ENCODE data around the gene SIPA1L3. TPM values are rescaled to one million over a fixed set of nuclear protein-coding genes. Genes with fewer than 3 reads are reported as not detected.

The SIPA1L3 gene
- total RNA-seq, 1 experiment from 2014 or later: 19.9 TPM

GRCh38 chr19:38158730-38159129, 251.7 kb downstream of the SIPA1L3 start:
- Histone ChIP-seq H3K4me1 (ENCODE audit: insufficient read depth, low read length, poor library complexity, severe bottlenecking) (no peaks in the 10 kb centered on the region), H3K27ac (ENCODE audit: low read depth, low read length, poor library complexity, severe bottlenecking) (no peak overlapping the region), H3K27me3 (replicated peaks; ENCODE audit: insufficient read depth, low read depth, low read length, poor library complexity) (no peaks in the 10 kb centered on the region), H3K9me3 (ENCODE audit: low read depth, low read length, poor library complexity, severe bottlenecking) (no peaks in the 10 kb centered on the region), H3K36me3 (ENCODE audit: insufficient read depth, low read length, poor library complexity, severe bottlenecking) (no peaks in the 10 kb centered on the region), H3K4me3 (ENCODE audit: low read depth, low read length, poor library complexity, severe bottlenecking) (no peak overlapping the region)
- BruUV-seq (replicated peaks): no TSS peak
- ChIA-PET CTCF (no interaction called here), POLR2A (ENCODE audit: low non-redundant PET) (no interaction called here)
- intact Hi-C loops (cut with micrococcal nuclease; ENCODE audit: unreplicated experiment): no loop called here
- TF ChIP-seq, protein P1, sequence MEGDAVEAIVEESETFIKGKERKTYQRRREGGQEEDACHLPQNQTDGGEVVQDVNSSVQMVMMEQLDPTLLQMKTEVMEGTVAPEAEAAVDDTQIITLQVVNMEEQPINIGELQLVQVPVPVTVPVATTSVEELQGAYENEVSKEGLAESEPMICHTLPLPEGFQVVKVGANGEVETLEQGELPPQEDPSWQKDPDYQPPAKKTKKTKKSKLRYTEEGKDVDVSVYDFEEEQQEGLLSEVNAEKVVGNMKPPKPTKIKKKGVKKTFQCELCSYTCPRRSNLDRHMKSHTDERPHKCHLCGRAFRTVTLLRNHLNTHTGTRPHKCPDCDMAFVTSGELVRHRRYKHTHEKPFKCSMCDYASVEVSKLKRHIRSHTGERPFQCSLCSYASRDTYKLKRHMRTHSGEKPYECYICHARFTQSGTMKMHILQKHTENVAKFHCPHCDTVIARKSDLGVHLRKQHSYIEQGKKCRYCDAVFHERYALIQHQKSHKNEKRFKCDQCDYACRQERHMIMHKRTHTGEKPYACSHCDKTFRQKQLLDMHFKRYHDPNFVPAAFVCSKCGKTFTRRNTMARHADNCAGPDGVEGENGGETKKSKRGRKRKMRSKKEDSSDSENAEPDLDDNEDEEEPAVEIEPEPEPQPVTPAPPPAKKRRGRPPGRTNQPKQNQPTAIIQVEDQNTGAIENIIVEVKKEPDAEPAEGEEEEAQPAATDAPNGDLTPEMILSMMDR (conservative IDR thresholded peaks at IDR 0.05; ENCODE audit: low read depth, low read length): no peak
- no peak for TF ChIP-seq EZH2 (IDR thresholded peaks at IDR 0.05; ENCODE audit: borderline replicate concordance, low read depth, low read length, poor library complexity, severe bottlenecking)
- DNase-seq (ENCODE audit: low spot score): no peak

GRCh38 chr19:38162094-38162493, 255.1 kb downstream of the SIPA1L3 start:
- no TSS peak for BruUV-seq (replicated peaks)
- Histone ChIP-seq H3K27ac (ENCODE audit: low read depth, low read length, poor library complexity, severe bottlenecking) (no peak overlapping the region), H3K27me3 (replicated peaks; ENCODE audit: insufficient read depth, low read depth, low read length, poor library complexity) (no peaks in the 10 kb centered on the region), H3K4me1 (ENCODE audit: insufficient read depth, low read length, poor library complexity, severe bottlenecking) (no peaks in the 10 kb centered on the region), H3K36me3 (ENCODE audit: insufficient read depth, low read length, poor library complexity, severe bottlenecking) (no peaks in the 10 kb centered on the region), H3K9me3 (ENCODE audit: low read depth, low read length, poor library complexity, severe bottlenecking) (no peaks in the 10 kb centered on the region), H3K4me3 (ENCODE audit: low read depth, low read length, poor library complexity, severe bottlenecking) (no peak overlapping the region)
- CTCF ChIA-PET: no interaction called here
- intact Hi-C loops (cut with micrococcal nuclease; ENCODE audit: unreplicated experiment): no loop called here
- DNase-seq (ENCODE audit: low spot score): no peak
- POLR2A ChIA-PET (ENCODE audit: low non-redundant PET): no interaction called here
- no peak for TF ChIP-seq EZH2 (IDR thresholded peaks at IDR 0.05; ENCODE audit: borderline replicate concordance, low read depth, low read length, poor library complexity, severe bottlenecking)
- TF ChIP-seq, protein P1 (conservative IDR thresholded peaks at IDR 0.05; ENCODE audit: low read depth, low read length): no peak

DNA sequence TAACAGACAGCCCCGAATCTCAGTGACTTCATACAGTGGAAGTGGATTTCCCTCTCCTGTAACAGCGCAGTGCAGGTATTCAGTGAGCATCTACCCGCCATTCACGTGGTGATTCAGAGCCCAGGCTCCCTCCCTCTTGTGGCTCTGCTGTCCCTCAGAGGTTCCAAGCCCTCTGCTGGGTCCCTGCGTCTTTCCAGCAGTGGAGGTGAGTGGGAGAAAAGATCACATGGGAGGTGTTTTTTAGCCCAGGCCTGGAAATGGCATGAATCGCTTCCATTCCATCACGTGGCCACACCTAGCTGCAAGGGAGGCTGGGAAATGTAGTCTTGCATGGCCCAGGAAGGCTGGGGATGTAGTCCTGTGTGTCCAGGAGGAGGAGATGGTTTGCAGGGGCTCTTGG, 255.6 kb downstream of the SIPA1L3 start:
- no TSS peak for BruUV-seq (replicated peaks)
- Histone ChIP-seq H3K9me3 (ENCODE audit: low read depth, low read length, poor library complexity, severe bottlenecking) (no peaks in the 10 kb centered on the region), H3K4me1 (ENCODE audit: insufficient read depth, low read length, poor library complexity, severe bottlenecking) (no peaks in the 10 kb centered on the region), H3K36me3 (ENCODE audit: insufficient read depth, low read length, poor library complexity, severe bottlenecking) (no peaks in the 10 kb centered on the region), H3K27ac (ENCODE audit: low read depth, low read length, poor library complexity, severe bottlenecking) (no peak overlapping the region), H3K27me3 (replicated peaks; ENCODE audit: insufficient read depth, low read depth, low read length, poor library complexity) (no peaks in the 10 kb centered on the region), H3K4me3 (ENCODE audit: low read depth, low read length, poor library complexity, severe bottlenecking) (no peak overlapping the region)
- TF ChIP-seq, protein P1 (conservative IDR thresholded peaks at IDR 0.05; ENCODE audit: low read depth, low read length): no peak
- TF ChIP-seq EZH2 (IDR thresholded peaks at IDR 0.05; ENCODE audit: borderline replicate concordance, low read depth, low read length, poor library complexity, severe bottlenecking): no peak
- DNase-seq (ENCODE audit: low spot score): no peak
- intact Hi-C loops (cut with micrococcal nuclease; ENCODE audit: unreplicated experiment): no loop called here
- ChIA-PET CTCF (no interaction called here), POLR2A (ENCODE audit: low non-redundant PET) (no interaction called here)

All from A673 (cell line).